Hippocampal formation (tissue), 2 donors: ENCODE data around the gene RELT.

Experiments
- DNase-seq, 2 donors: peaks; one replicate each; lab custom pipeline; 2025; lab: John Stamatoyannopoulos, UW

Gene RELT

GRCh38 chr11:73404506-73405145, 28.4 kb downstream of the RELT start:
- no peak for DNase-seq

GRCh38 chr11:73405146-73405510, 28.9 kb downstream of the RELT start:
- no peak for DNase-seq

DNA sequence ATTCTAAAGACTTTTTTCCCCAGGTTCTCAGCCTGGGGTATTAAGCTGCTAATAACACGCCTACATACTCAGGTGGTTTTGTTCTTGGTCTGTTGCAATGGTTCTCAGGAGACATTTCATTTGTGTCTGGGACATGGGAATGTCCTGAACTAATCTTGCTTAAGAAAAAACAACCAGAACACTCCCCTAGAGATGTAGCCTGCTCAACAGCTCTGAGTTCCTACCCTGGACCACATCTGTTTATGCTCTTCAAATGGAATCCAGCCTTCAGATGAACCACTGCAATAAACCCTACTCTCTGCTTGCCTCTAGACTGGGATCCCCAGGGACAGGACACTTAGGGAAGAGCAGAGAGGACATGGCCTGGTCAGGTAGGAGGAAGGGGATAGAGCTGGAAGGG, 29.9 kb downstream of the RELT start:
- DNase-seq = no peak

GRCh38 chr11:73406619-73407018, 30.4 kb downstream of the RELT start:
- no peak for DNase-seq

- DNase-seq = no peak
These were observed 33.2 kb downstream of the RELT start for GRCh38 chr11:73409431-73409830.

GRCh38 chr11:73410627-73411026, 34.4 kb downstream of the RELT start:
- no peak for DNase-seq

GRCh38 chr11:73411031-73411430, 34.8 kb downstream of the RELT start:
- no peak for DNase-seq

- no peak for DNase-seq
These were observed 36.1 kb downstream of the RELT start for GRCh38 chr11:73412308-73412707.

DNA sequence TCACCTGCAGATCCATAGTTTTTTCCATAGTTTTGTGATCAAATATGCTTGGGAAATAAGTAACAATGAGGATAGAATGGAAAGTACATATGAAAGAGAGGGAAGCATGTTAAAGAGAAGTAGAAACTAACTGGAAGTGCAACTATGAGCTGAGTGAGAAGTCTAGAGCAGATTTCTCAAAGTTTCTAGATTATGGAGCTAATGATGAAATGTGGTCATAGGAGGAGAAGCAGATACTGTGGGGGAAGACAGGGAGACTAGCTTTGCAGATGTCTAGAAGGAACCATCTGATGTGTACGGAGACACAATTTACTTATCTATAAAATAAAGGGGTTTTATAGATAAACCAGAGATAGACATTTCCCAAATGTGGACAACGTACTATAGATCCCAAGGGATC, 37.1 kb downstream of the RELT start:
- DNase-seq = no peak

DNA sequence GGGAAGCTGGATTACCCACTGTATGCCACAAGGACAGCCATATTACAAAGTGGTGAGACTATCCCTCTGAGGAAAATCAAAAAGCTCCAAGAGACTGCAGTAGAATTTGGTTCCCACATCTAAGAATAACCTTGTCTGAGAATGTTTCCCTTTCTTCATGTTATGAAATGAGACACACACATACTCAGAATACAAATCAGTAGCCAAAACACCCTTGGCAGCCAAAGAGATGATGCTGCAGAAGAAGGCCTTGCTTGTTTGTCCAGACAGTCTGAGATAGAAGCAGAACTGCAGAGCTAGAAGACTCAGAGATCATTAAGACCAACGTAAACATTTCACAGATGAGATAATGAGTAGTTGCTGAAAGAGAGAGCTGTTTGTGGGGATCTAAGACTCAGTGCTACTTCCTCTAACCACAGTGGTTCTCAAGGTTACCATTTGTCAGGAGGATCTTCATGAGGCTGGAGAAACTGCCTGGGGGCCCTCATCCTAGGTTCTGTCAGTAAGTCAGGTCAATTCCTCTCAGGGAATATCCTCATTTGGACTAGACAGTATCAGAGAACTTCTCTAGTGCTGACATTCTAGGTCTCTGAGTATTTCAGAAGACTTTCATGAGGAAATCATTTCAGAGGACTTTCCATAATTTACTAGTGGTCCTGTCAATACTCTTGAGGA, 38.9 kb downstream of the RELT start:
- peak in 1 of 2 donors; percentile 43 for DNase-seq

- peak in 1 of 2 donors; percentile 16 for DNase-seq
These were observed 39.8 kb downstream of the RELT start for GRCh38 chr11:73415854-73416615.

DNA sequence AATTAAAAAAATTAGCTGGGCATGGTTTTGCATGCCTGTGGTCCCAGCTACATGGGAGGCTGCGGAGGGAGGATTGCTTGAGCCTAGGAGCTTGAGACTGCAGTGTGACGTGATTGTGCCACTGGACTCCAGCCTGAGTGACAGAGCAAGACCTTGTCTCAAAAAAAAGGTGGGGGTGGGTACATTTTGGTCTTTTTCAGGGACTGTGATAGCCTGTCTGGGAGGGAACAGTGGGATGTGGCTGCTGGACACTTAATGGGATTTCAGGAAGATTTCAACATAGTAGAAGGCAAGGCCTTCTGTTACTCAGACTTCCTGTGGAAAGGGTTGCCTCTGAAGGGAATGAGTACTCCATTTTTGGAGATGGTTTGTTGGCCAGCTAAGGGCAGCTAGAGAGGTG, 40.6 kb downstream of the RELT start:
- no peak for DNase-seq

- DNase-seq = no peak
These were observed 43.9 kb downstream of the RELT start for GRCh38 chr11:73420136-73420535.

DNA sequence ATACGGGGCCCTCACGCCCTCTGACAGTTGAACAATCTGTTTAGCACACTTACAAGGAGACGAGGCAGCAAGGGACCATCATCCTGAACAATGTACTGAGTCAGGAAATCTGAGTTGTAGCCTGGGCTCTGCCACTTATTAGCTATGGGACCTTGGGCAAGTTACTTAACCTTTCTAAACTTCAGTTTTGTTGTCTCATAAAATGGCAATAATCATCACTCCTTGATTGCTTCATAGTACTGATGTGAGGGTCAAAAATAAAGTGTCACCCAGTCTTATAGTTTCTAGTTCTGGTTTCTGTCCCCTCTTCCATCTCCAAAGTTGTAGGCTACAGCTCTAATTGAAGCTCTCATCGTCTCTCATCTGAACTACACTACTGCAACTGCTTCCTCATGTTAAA, 46.7 kb downstream of the RELT start:
- no peak for DNase-seq

GRCh38 chr11:73423506-73423905, 47.3 kb downstream of the RELT start:
- DNase-seq = no peak

- no peak for DNase-seq
These were observed 48.9 kb downstream of the RELT start for GRCh38 chr11:73425108-73425507.

DNA sequence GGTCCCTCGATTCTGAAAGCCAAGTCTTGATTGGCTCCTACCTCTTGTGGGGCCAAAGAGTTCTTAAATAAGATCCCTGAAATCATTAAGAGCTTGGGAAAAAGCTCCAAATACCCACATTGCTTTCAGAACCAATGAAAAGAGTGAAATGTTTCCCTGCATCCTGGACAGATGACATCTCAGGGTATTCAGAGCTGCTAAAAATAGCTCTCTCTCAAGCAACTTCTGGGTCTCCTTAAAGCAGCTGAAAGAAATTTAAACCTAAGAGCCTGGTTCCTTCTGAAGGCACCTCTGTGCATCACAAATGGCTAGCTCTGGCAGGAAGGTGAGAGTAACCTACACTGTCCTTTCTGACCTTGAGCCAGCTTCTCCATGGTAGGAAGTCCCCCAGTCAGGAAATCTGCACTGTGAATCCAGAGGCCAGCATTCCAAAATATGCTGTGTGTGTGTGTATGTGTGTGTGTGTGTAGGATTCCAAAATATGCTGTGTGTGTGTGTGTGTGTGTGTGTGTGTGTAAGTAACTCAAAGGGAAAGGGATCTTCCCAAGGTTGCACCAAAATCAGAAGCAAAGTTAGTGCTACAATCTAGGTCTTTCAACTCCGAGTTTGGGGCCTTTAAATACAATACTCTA, 50.1 kb downstream of the RELT start:
- DNase-seq = peak in 1 of 2 donors; percentile 11

GRCh38 chr11:73428227-73428626, 52.0 kb downstream of the RELT start:
- no peak for DNase-seq

DNA sequence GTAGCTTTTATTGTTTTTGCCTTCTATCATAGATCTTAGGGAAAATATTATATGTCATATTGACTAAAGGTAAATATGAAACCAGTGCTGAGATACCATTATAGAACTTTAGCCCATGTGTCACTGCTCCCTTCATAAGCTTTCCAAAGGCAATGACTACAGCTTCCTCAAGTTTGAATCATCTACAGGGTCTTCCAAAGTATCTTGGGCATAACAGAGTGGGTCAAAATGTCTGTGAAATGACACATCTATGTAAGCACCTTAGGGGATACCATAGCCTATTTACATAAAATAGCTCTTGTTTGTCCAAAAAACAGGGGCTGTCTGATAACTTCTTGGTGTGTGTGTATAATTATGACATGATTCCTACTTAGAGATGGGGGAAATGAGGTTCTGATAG, 52.5 kb downstream of the RELT start:
- DNase-seq = no peak

GRCh38 chr11:73429121-73429750, 53.0 kb downstream of the RELT start:
- DNase-seq = no peak

DNA sequence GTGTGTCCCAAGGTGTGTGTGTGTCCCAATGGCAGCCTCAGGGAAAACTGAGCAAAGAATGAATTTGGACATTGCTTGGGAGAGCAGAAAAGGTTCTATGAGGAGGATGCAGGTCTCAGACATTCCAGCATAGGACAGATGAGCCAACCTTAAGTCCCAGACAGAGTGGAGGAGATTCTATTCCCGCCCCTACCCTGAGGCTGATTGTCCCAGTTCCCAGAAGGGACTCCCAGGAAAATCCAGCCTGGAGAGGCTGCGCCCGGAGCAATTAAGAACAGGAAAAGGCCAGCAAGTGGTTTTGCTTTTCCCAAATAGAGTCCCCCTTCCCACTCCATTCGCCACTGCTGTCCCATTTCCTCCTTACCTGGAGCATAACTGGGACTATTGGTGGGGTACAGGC, 54.1 kb downstream of the RELT start:
- DNase-seq = no peak

DNA sequence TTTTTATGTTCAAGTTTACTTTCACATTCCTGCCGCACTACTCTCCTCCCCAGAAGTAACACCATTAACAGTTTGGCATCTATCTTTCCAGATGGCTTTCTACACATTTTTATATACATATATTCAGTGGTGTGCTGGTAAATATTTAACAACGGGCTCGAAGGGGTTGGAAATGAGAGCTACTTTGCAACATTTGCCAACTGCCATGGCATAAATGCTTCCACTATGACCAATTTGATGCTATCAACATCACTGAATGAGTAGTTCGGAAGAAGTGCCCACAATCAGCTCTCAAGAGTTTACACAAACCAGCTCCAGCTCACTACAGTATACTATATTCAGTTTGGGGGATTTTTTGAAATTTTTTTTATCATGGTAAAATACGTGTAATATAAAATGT, 55.2 kb downstream of the RELT start:
- DNase-seq = no peak
